Measurements from ENCODE around the gene HOXA7.
A peak's percentile ranks its signal among the peaks of the same experiment; 100 is the strongest.

Gene HOXA7

DNA sequence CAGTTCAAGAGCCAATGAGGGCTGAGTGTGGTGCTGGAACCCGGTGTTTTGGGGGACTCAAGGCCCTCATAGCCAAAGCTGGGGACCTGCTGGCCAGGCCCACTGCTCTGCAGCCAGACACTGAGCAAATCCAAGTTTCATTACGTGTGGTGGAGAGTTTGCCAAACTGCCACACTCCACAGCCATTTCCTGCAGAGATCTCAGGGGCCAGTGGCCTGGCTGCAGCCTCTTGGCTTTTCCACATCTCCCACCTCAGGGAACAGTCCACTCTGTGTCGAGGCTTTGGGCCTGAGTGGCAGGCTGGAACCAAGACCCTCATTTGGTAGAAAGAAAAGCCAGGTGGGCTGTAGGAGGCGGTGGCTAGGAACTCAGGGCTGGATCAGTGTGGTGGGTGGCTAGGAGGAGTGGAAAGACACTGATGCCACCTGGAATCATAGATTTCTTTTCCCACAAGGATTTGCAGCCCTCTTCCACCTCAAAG, 25.4 kb upstream of the HOXA7 start:
- FAIRE-seq = no peak

DNA sequence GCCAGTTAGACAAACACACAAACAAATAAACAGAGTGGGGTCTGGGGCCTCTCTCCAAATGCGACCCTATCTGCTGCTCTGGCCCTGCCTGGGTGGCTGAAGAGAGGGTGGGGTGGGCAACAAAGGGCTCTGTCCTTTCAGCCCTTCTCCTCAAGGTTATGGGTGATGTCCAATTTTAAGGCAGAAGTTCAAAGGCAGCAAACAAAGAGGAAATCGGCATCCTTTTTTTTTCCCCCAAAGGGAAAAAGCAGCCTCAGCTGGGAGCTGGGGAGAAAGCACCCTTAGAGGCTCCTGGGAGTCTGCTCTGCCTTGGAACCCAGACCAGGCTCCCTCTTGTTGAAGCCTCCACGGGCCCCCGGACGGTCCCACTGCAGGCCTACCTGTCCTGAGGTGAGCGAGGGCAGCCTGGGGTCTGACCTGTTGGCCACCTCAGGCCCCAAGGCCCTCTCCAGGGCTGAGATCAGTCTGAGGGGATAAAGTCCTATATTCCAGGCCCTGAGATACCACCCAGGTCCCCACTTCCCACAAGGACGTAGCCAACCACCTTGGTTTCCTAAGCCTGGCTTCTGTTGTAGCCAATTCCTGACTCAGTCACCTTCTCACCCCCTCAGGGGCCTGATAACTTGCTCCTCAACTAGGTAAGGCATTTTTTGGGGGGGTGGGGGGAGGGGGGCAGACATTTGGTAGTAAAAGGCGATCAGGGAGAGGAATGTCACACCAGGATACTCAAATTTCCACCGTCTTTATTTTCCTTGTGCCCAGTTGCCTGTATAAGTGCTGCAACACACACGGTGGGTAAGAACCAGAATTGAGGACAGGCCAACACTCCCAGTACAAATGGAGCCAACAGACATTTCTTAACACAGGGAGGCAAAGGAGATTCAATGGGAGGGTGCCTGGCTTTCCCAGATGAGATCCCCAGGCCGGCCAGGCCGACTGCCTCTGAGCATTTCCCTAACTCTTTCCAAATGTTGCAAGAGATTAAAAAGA, 24.3 kb upstream of the HOXA7 start:
- peak; percentile 77 for FAIRE-seq

DNA sequence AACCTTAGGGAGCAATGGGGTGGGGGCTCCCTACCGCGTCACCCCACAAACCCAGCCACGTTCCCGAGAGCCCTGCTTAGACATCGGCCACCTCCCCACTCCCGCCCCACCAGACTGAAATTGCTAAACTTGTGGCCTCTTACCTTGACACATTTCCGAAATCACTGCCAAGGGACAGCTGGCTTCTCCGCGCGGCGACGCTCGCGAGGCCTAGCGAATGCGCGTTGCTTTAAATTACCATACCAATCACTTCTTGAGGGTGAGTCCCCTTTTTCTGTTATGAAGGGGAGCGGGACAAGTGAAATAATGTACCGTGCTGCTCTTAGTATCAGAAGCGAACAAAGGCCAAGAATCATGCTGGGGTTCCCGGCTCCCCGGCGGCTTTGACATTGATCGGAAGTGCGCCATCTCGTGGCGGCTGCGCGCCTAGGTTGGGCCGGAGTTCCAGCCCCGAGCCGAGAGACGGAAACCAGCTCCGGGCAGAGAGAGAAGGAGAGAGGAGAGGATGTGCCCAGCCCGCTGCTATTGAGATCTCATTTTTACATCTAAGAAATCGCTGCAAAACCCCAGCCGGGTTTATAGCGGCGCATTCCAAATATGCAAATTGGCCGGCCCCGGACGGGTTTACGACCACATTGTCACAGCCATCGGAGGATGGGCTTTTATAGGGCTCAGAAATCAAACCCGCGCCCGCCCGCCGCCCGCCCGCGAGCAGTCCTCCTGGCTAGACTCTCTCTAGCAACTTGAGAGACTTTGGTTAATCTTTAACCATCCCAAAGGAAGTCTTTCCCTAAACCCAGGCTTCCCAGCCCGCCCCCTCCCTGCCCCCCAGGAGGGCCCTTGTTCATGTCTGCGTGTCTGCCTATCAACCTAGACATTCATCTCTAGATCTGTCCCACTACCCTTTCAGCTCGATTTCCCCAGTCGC, 23.3 kb upstream of the HOXA7 start:
- FAIRE-seq = peak; percentile 96

DNA sequence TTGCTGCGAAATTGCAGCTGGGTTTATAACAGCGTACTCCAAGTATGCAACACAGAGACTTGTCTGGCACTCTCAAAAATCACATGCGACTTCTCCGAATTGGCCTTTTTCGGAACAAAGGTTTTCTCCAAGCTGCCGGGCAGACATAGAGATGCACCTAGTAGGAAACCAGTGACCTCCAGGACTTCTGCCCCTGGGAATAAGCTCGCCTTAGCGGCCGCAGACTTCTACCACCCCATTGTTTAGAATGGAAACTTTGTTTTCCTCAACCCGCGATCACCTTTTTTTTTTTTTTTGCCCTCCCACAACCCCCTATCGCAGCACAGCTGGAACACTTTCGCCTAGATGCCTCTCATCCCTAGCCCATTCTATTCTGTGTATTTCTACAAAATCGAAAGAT, 22.6 kb upstream of the HOXA7 start:
- FAIRE-seq = no peak

DNA sequence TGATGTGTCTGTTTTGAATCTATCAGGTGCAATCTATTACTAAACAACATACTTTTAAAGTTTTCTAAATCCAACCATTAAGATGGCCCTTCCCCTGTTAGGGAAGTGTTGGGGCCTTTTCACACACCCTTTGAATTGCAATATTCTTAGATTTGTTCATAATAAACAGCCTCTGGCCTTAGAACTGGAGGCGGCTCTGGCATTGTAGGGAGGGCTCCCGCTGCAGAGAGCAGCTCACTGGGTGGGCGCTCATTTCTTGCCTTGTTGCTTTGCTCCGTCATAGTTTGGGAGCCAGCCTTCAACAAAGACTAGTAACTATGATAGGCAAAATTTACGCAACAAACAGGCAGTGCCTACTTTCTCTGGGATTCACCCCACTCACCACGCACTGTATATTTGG, 21.9 kb upstream of the HOXA7 start:
- peak; percentile 87 for FAIRE-seq

DNA sequence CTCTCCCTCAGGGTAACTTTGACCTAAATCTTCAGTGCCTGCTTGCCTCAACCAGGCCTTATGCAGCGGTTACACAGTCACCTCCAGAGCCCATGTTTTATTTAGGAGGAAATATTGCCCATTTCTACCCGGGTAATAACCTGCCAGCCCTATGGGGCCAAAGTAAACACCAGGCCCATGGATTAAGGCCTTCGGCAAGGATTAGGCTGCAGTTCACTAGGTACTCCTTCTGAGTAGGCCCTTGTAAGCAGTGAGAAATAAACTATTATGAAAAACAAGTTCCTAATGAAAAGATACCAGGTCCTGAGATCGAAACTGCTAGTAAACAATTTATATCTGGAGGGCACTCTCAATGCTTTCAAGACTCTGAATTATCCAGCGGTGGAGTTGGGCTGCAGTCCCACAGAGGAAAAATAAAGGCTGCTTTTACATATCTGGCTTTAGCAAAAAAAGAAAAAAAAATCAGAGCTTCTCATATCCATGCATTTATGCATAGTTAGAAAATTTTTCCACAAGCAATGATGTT, 21.4 kb upstream of the HOXA7 start:
- no peak for FAIRE-seq

DNA sequence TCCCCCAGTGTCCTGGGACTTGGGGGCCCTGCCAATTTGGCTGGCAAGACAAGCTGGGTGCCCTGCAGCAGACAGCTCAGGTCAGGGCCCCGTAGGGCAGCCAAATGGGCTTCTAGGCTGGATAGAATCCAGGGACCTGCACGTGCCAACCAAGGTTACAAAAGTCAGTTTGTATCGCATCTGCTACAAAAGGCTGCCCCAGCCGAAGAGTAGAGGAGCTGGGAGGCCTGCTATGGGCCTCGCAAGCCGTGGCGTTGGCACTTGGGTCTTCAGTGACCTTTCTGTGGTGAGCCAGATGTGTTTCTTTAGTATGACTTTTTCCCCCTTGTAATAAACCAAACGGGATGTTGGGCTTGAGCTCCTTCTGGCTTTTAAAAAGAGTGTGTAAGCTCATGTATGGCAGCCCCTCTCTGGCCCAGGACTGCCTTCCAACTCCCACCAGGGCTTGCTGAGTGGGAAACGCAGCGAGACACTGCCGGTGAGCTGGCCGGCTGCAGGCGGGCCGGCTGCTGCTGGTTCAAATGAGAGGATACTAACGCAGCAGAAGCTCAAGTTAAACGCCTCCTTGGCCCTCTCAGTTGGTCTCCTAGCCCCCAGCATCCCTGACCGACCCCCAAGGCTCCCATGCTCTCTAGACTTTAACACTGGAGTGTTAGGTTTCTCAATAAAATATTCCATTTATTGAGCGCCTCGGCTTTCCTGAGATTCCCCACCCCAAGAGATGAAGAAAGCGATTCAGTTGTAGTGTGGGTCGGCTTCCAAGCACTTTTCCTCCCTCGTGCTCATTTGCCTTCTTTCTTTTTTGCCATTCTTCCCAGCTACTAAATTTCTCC, 20.7 kb upstream of the HOXA7 start:
- no peak for FAIRE-seq

DNA sequence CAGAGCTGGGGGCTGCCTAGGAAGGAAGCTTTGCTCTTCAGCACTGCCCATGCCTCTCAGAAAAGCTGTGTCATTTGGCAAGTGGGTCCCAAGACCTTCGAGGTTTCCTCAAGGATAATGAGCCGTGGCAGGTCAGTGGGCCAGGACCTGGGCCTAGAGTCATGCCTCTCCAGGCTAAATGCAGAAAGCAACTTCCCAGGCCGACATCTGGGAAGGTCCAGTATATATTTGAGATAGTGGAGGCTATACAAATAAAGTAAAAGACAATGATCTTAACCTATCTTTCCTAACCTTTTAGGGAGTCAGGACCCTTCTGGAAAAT, 20.0 kb upstream of the HOXA7 start:
- FAIRE-seq = no peak

DNA sequence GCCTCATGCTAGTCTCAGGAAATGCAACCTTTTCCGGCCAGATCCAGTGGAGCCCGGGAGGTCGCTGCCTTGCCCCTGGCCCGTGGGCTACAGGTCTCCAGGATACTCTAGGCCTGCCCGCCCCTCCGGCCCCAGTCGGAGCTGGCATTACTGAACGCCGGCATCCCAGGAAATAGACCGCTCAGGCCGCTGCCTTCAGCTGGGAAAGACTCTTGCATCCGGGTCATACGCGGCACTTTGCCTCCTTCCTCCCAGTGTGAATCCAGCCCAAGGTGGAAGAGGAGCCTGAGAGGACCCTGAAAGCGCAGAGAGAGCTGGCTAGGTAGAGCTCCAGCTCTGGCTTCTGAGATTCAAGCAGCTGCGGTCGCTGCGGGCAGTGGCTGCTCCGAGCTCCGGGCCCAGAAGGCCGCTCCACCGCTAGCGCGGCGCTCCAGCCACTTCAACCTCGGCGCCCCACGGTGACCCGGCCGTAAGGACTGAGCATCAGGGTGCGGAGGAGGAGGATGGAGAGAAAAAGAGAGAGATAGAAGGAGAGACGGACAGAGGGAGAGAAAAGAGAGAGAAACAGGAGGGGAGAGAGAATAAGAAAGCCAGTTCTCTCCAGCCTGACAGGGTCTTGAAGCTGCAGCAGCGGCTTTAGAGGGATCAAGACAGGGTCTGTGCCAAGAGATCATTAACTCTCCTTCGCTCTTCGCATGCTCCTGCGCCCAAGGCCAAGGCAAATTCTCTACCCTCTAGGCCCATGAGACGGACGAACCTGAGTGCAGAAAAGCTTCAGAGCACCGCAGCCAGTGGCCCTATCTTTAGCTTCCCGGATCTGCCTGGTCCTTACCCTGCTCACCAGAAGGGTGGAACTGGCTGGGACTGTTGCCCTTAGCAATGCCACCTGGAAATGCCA, 19.4 kb upstream of the HOXA7 start:
- no peak for FAIRE-seq

DNA sequence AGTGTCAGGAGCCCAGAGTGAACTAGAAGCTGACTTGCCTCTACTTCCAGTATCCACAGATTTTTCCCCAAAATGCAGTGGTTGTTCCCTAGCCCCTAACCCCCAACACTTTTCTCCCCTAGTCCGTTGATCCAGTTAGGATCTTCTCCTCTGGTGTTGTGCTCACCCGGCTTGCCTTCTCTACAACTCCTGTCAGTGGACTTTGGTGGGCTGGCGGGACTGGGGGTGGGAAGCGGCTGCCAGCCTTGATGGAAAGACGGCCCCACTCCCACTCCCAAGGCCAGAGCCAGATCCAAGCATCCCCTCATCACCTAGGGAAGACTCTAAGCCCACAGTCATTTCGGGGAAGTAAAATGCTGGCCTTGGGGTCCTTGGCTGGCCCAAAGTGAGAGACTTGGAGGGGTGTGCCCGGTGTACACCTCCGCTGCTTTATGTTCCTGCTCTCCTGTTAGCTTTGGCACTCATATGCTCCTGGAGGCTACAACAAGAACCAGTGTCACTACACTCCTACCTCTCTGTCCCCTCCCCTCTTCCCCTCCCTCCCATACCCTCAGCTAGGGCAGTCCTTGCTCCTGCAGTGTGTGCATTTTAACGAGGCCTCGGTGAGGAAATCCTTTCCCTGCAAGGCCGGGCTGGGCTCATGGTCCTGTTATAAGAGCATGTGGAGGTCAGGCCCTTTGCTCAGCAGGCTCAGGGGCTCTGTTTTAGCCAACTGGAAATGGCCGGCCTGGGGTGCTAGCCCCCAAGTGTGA, 18.6 kb upstream of the HOXA7 start:
- FAIRE-seq = peak; percentile 95

DNA sequence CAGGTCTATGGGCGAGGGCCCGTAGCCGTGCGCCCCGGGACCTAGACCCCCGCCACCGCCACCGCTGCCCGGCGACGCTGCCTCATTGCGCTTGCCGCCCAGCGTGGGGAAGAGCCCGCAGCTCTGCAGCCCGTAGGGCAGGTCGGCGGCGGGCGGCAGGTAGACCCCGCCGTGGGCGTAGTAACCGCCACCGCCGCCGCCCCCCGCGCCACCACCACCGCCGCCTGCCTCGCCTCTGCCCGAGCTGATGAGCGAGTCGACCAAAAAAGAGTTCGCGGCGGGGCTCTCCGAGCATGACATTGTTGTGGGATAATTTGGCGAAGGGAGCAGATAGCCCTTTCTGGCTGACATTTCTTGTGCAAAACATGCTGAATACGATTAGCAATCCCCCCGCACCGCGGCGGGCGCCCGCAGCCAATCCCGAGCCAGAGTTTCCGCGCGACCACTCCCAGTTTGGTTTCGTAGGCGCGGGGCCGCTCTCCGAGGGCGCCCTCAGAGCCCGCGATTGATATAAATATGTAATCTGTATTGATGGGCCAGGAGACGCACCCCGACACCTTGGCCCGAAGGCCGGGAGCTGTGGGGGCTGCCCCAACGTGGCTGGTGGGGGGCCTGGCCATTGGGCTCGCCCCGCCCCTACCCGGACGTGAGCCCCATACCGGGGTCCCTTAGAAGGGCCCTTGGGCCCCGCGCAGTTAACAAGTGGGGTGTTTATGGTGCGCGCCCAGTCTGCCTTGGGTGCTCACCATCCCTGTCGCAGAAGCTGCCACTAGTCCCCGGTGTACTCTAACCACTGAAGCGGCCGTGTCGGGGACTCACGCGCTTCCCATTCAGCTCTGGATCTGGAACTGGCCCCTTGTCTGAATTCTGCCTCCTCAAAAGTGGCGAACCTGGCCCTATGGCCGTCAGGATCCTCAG, 17.7 kb upstream of the HOXA7 start, which contains the start of gene HOXA10:
Gene HOXA10, minus strand, starts transcription at position 365 of the 918 bp plus-strand sequence. Its CDS starts 14 bp downstream, at position 351.
- peak; percentile 89 for FAIRE-seq

DNA sequence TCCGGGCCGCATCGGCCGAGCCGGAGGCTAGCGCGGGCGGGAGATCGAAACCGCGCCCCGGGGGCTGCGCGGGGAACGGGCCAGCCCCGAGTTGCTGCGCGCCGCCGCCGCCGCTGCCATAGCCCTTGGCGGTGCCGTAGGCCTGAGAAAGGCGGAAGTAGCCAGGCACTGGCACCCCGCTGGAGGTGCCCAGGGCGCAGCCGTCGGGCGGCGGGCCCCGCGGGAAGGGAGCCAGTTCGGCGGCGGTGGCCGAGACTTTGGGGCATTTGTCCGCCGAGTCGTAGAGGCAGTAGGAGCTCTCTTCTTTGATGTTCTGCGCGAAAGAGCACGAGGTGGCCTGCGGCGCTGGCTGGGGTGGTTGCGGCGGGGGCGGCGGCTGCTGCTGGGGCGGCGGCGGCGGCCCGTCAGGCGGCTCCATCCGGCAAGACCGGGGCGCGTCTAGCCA, 17.1 kb upstream of the HOXA7 start:
- no peak for FAIRE-seq

DNA sequence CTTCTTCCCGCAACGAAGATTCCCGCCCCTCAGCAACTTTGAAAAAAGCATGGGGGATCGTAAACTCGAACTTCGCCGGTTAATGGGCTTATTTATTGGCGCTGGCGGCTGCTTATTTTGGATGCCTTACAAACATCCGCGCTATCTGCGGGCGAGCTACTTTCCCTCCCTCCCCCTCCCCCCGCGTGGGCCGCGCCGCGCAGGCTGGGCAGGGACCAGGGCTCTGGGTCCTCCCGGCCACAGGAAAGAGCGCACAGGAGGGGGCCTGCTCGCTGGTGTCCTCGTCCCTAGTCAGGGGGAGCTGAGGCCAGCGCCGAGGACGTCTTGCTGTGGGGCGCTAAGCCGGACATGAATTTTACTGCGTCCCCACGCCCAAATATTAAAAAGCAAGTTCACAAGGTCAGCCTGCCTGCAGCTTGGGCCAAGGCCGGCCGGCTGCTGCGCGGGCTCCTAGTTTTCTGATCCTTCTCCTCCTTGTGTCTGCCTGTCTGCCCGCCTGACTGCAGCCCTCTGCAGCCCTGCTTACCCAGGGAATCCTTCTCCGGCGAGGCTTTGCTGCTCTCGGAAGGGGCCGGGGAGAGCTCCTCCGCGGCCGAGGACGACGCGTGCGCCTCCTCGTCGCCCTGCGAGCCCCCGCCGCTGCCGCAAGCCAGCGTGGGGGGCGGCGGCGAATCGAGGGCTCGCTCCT, 16.5 kb upstream of the HOXA7 start:
- FAIRE-seq = no peak

DNA sequence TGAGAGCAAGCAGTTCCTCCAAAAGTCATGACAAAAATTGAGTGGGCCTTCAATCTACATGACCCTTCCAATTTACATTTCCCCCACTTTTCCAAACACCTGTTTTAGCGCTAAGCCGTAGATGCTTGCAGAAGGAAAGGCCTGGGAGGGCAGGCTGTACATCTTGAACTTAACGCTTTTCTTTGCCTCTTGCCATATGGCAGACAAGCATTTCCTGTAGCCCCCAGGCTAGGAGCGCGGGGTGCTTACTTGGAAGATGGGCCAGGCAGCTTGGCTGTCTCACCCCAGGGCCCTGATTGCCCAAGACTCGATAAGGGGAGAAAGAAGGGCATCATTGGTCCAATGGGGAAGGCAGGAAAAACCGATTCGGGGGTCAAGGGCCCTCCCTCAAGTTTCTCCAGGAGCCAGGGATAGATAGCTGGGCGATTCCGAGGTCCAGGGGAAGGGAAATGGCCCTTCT, 15.9 kb upstream of the HOXA7 start:
- FAIRE-seq = no peak

DNA sequence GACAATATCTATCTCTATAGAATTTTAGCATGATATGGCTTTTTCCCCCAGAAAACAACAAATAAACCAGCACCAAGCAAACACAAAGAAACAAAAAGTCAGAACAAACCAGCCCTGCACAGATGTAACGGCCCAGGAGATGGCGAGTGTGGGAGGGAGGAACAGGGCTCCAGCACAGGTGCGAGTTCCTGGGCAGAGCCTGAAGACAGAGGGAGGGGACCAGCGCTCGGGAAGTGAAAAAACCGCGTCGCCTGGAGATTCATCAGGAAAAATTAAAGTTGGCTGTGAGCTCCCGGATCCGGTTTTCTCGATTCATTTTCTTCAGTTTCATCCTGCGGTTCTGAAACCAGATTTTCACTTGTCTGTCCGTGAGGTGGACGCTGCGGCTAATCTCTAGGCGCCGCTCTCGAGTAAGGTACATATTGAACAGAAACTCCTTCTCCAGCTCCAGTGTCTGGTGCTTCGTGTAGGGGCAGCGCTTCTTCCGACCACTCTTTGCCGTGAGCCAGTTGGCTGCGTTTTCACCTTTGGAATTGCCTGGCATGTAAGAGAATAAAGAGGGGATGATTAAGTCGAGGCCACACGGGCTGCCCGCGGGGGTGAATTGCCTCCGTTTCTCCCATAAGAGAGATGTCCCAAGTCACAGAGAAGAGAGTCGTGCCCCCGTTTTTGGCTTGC, 15.3 kb upstream of the HOXA7 start:
- FAIRE-seq = peak; percentile 46

DNA sequence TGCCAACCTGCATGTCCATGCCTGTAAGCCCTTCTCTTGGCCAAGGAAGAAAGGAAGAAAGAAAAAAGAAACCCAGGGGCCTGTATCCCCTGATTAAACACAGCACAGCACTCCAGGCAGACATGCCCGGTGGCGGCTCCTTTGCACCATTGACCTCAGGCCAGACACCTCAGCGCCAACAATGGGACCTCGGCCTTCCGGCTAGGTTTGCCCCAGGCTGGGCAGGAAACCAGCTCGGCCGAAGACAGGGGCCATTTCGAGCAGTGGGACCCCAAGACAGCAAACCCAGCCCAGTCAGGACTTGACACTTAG, 14.8 kb upstream of the HOXA7 start:
- FAIRE-seq = no peak

DNA sequence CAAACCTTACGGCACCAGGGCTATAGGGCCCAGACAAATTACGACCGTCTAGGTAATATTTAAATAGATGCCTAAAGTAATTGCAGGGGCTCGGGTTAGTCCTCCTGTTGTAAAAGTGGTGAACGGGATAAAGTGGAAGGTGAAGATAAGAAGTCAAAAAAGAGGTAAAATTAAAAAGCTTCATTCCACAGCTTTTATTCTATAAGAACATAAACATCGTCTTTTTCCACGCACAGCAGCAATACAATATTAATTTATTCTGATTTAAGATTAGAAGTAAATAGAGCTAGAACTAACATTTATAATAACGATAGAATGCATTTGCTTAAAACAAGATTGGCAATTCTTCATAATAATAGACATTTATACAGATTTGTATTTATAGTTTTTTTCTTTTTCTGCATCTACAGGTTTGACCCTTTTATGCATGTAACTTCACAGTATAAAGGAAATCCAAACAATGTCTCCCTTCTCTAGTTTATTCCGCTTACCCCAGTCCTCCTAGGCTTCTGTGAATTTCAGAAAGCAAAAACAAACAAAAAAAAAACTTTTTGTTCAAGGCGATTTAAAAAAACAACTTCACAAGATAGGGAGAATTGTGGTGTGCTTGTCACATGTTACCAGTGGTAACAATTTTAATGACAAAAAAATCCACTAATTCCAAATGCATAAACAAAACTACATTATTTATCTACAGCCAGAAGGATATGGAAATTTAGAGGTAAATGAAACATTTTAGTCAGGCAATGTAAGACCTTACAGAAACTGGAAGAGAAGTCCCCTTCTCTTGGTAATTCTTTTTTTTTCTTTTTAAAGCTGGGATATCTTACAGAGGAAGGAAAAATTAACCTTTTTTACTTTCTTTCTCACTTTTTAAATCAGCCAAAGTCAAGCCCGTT, 14.2 kb upstream of the HOXA7 start:
- peak; percentile 96 for FAIRE-seq
